BLaER1 treated with 17β-estradiol and CSF1 and Interleukin-3, amounts not matched to agents 10 nM and 100 nM (cell line): ENCODE data around the gene SNRNP27.
A peak's percentile ranks its signal among the peaks of the same experiment; 100 is the strongest.

Experiments
- H3K27ac ChIP-seq, 11 experiments: shearing (Covaris generic); formaldehyde crosslinking; 2 replicates each; pipeline ENCODE4 v1.8.1; 2022
- H3K27me3 ChIP-seq, 11 experiments: shearing (Covaris generic); formaldehyde crosslinking; 2 replicates each; pipeline ENCODE4 v1.8.1; 2022
- H3K36me3 ChIP-seq, 11 experiments: shearing (Covaris generic); formaldehyde crosslinking; 2 replicates each; pipeline ENCODE4 v1.8.1; 2022
- H3K4me1 ChIP-seq, 10 experiments: shearing (Covaris generic); formaldehyde crosslinking; 2 replicates each; pipeline ENCODE4 v1.8.1; 2022
- H3K4me2 ChIP-seq, 11 experiments: shearing (Covaris generic); formaldehyde crosslinking; 2 replicates each; pipeline ENCODE4 v1.8.1; 2022
- H3K4me3 ChIP-seq, 10 experiments: shearing (Covaris generic); formaldehyde crosslinking; 2 replicates each; pipeline ENCODE4 v1.8.1; 2022
- H3K9ac ChIP-seq, 11 experiments: shearing (Covaris generic); formaldehyde crosslinking; 2 replicates each; pipeline ENCODE4 v1.8.1; 2022
- H3K9me3 ChIP-seq, 11 experiments: shearing (Covaris generic); formaldehyde crosslinking; replicated peaks in 1 of 11; 2 replicates each; pipeline ENCODE4 v1.8.1; 2022
- H4K20me1 ChIP-seq, 11 experiments: shearing (Covaris generic); formaldehyde crosslinking; 2 replicates each; pipeline ENCODE4 v1.8.1; 2022
- Cebpa-rat ChIP-seq, 11 experiments: shearing (Covaris generic); IDR thresholded peaks; 2 replicates each; pipeline ENCODE4 v1.8.1; 2022

SNRNP27 gene

GRCh38 chr2:69954084-69954483, 60.3 kb downstream of the SNRNP27 start:
- Histone ChIP-seq H3K9ac (no peak overlapping the region), H3K4me1 (peaks cover 4 to 65% (median 18%) of the 10 kb centered on the region in 10 experiments; a peak in 18 of 20 replicates), H3K36me3 (no peaks in the 10 kb centered on the region), H3K9me3 (no peaks in the 10 kb centered on the region), H3K4me2 (peak overlapping the region in 2 of 11 experiments; percentile 39; a peak in 4 of 22 replicates), H3K27me3 (no peaks in the 10 kb centered on the region), H3K4me3 (no peak overlapping the region), H3K27ac (no peak overlapping the region), H4K20me1 (no peaks in the 10 kb centered on the region)
- no peak for TF ChIP-seq Cebpa-rat (IDR thresholded peaks at IDR 0.05)
